Stimulated activated CD4-positive, alpha-beta T cell treated with anti-CD3 and anti-CD28 coated beads, Interleukin-1b, Interleukin-23, amount 100 ng/mL, for 24 hours (primary cell): ENCODE results near the gene MLST8.
A peak's percentile ranks its signal among the peaks of the same experiment; 100 is the strongest.

Experiments used
- DNase-seq, 4 experiments: peaks; one replicate each; pipeline ENCODE4 v3.0.0-alpha.2; 2020; ENCODE audit warnings: low read depth in 4 of 4, low spot score in 1 of 4

The MLST8 gene, protein sequence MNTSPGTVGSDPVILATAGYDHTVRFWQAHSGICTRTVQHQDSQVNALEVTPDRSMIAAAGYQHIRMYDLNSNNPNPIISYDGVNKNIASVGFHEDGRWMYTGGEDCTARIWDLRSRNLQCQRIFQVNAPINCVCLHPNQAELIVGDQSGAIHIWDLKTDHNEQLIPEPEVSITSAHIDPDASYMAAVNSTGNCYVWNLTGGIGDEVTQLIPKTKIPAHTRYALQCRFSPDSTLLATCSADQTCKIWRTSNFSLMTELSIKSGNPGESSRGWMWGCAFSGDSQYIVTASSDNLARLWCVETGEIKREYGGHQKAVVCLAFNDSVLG

DNA sequence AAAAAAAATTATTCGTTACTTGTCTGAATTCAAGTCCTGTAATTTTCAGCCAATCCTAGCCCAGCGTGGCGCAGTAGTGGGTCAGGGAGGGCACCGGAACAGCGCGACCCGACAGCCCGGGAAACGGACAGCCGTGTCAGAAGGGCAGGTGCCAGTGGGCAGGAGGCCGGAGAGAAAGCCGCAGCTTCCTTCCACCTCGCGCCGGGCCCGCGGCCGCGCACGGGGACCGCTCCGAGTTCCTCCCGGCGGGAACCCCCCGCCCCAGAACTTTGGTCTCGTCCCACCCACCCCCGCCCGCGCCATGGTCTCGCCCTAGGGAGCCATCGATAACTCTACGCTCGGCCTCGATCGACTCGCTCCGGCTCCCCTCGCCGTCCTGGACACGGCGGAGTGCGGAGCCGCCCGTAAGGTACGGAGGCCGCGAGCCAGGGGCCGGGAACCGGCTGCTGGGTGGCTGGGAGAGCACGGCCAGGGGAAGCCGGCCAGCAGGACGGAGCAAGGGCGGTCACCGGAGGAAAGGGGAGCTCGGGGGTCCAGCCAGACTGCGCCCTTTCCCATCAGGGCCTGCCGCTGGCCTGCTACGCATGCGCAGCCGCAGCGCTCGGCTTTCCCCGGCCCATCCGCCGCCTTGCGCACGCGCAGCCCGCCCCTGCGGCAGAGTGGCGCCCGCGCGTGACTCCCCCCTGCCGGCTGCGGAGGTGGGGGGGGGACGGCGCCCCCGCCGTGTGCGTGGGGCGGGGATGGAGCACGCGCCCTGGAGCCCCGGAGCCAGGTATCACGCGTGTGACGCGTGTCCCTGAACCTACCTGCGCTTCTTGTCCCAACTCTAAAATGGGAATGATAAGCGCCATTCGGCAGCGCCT is at the start of gene MLST8:
MLST8 (plus strand) TSS at position 351 of the 863 bp plus-strand sequence. CDS start 632 bp downstream, outside the sequence.
- DNase-seq: peak; percentile 77 to 85 (median 82)

DNA sequence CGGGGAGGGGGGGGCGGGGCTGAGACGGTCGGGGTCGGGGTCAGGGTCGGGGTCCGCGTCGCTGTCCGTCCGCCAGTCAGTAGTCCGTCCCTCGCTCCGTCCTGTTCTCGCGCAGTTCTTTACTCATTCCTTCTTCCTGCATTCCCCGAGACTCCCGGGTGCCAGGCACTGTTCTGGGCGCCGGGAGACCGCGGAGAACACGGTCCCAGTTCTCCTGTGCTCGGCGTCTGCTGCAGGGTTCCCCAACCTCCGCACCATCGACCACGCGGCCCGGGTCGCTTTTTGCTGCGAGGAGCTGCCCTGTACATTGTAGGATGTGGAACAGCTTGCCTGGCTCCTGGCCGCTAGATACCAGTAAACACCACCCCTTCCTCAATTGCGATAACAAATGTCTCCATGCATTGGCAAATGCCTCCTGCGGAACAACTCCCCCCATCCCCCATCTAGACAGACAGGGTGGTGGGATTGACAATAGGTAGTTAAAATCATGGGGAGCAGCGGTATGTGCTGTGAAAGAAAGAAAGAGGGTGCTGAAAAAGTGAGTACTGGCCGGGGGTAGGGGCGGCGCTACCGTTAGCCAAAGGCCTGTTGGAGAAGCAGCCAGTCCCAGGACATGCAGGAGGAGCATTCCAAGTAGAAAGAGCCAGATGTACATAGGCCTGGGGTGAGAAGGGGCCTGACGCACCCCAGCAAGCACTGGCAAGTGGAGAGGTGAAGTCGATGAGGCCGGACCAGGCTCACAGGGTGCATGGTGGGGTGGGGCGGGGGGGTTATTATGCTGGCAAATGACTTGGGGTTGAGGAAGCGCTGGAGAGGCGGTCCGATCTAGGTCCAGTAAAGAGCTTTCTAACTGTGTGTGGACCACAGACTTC is 49.0 kb upstream of the MLST8 start:
- DNase-seq: no peak

DNA sequence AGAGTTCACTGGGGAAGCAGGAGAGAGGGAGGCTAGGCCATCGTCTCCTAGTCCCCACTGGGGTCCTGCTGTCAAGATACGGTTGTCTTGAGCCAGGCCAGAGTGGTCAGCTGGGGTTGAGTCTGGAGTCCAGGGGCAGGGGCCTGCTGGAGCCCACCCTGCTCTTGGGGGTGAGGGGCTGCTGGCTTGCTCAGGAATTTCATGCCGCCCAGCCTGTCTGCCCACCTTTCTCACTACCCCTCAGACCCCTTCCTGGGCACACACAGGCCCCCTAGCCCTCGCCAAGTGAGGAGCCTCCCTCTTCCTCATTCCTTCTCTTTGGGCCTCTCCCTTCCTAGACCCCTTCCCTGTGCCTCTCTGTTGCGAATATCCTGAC is 48.4 kb upstream of the MLST8 start:
- DNase-seq: no peak

DNA sequence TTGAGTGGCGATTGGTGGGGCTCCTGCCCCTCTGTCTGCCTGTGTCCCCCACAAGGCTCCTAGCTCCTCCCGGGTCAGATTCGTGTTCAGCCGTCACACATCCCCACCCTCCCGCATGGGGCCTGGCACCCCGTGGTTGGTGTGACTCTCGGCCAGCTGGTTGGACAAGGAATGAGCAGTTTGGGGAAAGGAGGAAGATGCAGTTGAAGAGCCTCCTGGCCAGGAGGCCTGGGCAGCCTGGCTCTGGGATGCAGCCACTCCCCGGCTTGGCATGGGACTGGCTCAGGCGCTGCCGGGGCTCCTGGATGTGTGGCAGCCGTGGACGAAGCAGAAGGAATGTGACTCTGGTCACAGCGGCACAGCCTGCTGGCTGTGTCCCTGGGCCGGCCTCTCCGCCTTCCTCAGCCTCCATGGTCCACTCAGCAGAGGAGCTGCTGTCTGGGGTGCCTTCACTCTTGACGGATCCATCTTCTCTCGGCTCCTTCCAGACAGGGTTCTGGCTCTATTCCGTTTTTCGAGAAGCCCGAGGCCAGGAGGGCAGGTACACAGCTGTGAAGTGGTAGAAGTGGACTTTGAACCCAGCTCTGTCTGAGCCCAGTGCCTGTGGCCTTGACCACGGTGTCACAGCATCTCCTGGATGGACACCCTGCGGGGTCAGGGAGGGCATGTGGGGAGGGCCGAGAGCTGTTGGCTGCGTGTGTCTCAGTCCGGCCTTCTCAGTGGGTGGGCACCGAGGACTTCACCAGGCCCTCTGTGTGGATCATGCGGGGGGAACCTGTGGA is 47.6 kb upstream of the MLST8 start:
- DNase-seq: no peak

DNA sequence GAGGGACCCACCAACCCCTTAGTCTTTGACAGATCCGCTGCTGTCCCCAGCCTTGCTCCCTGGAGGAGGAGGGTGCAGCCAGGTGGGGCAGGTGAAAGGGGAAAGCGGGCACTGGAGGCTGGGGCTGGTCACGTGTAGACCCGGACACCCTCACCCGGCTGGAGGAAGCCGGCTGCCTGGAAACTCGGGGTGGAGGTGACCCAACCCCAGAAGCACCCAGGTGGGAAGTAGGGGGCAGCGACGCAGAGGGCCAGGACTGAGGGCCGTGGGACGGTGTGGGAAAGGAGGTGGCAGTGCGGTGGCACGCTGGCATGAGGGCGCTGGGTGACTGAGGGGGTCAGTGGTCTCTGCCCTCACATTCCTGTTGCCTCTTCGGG is 47.0 kb upstream of the MLST8 start:
- no peak for DNase-seq

DNA sequence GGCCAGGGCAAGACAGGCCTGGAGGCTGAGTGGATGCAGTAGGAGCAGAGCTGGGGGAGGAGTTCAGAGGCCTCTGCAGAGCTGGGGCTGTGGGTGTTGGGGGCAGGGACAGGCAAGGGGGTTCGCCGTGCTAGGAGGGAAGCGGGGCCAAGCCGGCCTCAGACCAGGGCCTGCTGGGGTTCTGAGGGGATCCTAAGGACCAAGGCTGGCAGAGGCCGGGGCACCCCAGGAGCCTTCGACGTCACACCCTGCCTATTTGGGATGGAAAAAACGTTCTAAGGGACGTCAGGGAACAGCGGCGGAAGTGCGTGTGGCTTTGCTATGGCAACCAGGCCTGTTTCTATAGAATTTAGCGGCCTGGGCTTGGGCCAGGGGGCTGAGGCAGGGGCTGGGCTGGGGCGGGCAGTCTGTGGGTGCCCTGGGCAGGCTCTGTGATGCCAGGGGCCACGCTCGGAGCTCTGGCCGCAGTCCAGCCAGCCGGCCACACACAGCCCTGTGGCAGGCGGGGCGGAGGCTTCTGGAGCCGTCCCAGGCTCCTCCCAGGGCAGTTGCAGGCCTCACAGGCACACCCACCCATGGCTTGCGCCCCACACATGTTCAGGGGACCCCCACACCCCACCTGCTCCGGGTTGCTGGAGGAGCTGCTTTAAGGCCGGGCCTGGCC is 45.9 kb upstream of the MLST8 start:
- DNase-seq: no peak

DNA sequence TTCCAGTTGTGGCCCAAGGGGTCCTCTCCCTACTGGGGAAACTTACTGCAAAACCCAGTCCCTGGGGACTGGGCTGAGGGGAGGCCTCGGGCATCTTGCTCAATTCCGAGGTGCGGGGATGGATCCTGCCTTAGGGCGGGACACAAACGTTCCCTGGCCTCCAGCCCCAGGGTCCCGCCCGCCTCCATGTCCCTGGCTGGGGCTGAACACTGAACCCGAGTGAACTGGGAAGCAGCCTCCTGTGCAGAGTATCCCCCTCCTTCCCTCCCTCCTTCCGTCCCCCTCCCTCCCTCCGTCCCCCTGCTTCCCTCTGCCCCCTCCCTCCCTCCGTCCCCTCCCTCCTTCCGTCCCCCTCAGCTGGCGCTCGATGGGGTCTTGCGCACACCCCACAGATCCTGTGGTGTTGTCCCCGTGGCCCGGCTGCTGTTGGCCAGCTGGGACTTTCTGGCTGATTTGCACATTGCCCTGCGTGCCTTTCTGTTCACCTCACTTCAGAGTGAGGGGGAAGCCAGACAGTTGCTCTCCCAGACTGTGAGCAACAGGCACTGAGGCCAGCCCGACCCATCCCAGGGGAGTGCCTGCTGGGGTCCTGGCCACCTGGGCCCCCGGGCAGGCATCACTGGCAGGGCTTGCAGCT is 44.2 kb upstream of the MLST8 start:
- DNase-seq: no peak

DNA sequence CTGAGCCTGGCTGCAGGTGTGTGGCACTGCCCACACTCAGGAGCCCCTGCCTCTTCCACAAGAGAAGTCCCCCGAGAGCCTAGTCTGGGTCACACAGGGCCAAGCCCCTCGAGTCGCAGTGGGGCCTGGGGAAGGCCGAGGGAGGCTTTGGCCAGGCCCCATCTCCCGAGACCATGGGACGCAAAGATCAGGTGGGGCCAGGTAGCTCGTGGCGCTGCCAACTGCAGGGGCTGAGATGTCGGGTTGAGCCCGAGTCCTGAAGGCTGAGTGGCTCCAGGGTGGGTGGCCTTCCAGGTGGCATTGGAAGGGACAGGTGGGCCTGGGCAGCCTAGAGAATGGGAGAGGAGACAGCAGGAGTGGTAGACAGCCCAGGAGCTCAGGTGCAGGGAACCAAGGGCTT is 43.3 kb upstream of the MLST8 start:
- no peak for DNase-seq

DNA sequence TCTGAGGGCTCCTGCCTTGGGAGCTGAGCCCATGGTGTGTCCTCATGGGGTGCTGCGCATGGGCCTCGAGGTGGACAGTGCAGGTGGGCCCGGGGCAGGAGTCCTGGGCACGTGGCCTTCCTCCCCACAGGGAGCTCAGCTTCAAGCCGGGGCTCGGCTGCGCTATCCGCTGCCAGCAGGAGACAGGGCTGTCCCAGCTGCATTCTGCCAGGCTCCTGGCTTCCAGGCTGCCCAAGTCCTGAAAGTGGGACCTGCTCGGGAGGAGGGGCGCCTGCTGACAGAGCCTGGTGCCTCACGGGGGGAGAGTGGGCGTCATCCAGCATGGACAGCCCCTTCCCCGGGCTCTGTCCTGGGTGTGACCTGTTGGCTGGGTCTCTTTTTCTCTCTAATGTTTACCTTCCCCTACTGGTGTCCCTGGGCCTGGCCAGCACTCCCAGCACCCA is 42.6 kb upstream of the MLST8 start:
- DNase-seq: no peak

DNA sequence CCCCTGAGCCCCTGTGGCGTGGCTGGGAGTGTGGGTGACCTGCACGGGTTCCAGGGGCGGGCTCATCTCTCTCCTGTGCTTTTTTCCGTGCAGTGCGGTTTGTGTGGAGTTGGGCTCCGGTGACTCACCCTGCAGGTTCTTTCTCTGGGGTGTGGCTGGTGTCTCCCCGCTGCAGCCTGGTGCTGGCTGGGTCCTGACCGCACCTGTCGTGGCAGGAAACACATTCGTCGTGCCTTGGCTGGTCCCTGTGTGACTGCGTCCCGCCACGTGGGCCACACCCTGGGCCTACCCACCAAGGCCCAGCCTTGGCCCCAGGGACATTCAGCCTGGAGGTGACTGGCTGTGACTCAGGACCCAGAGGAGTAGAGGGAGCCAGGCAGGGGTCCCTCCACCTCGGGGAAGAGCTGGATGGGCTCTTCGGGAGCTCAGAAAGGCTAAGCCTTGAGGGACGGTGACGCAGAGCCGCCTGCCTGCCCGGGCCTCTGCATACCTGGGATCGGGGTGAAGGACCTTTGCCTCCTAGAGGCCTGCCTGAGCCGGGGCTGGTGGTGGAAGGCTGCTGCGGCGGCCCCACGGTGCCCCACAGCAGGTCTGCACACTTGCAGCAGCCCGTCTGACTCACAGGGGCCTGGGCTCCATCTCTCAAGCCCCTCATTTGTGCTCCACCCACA is 41.9 kb upstream of the MLST8 start:
- no peak for DNase-seq

DNA sequence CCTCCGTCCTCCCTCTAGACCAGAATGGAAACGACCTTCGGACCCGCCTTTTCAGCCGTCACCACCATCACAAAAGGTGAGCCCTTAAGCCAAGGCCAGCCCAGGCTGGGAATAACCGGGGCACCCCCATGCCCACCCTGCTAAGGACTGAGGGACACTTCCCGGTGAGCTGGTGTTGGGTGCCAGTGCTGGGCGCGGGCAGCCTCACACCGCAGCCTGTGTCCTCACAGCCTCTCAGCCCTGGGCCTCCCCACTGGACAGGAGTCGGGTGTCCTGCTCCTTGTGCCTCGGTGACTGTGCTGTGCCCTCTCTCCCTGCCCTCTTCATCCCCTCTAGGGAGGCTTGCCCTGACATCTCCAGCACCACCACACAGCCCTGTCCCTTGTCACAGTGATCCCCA is 39.4 kb upstream of the MLST8 start:
- no peak for DNase-seq

DNA sequence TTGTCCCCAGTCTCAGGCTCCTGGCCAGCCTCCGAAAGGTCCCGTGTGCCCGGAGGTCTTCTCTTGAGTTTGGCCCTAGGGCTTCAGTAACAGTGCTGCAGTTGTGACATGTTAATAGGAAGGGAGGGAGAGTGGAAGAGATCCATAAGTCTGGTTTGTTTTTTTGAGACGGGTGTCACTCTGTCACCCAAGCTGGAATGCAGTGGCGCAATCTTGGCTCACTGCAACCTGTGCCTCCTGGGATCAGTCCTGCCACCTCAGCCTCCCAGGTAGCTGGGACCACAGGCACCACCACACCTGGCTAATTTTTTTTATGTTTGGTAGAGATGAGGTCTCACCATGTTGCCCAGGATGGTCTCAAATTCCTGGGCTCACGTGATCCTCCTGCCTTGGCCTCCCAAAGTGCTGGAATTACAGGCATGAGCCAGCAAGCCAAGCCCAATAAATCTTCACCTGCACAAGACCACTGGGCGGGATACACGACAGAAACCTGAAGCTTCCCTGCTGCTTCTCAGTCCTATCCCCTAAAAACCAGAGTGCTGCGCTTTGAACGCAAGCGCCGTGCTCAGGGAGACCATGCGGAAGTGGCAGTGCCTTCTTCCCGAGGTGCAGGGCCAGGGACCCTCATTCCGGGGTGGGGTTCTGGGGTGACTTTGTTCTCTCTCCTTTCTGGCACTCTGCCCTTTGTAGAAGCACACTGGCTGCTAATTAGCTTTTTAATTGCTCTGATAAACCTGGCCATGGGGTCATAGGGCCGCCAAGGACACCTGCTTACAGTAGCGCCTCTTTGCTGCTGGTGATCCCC is 38.8 kb upstream of the MLST8 start:
- DNase-seq: no peak

DNA sequence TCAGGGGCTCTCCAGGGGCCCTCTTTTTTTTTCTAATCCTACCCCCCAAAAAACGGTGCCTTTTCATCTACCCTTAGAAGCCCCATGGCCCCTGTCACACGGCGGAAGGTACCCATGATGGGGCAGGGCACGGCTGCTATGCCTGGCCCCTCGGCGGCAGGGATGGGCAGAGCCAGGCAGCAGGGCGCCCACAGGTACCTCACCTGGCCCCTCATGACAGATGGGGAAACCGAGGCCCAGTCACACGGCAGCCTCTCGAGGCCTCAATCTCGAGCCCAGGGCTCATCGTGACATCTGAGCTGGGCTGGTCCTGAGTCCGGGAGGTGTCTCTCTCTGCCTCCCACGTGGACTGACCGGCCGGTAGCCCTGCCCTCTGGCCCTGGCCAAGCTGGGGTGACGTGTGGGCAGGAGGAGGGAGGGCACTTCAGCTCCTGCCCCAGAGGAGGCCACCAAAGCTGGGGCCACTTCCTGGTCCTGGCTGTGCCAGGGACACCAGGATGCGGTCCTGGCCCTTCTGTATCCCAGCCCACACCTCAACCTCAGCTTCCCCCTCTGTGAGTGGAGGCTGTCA is 38.1 kb upstream of the MLST8 start:
- DNase-seq: no peak

DNA sequence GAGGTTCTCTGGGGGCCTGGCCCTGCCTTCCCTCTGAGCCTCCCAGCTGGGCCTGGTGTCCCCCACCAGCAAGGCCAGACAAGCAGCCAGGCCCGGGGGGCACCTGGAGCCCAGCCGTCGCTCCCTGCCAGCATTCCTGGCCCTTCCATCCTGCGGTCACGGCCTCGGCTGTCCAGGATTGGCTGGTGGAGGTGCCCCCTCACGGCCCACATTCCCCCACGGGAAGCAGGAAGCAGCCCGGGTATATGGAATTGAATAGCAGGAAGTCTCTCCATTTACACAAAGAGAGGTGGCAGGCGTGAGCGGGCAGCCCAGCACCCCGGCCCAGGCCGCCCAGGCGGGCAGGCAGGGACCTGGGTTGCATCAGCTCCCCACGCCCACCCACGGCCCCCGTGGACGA is 35.2 kb upstream of the MLST8 start:
- no peak for DNase-seq

DNA sequence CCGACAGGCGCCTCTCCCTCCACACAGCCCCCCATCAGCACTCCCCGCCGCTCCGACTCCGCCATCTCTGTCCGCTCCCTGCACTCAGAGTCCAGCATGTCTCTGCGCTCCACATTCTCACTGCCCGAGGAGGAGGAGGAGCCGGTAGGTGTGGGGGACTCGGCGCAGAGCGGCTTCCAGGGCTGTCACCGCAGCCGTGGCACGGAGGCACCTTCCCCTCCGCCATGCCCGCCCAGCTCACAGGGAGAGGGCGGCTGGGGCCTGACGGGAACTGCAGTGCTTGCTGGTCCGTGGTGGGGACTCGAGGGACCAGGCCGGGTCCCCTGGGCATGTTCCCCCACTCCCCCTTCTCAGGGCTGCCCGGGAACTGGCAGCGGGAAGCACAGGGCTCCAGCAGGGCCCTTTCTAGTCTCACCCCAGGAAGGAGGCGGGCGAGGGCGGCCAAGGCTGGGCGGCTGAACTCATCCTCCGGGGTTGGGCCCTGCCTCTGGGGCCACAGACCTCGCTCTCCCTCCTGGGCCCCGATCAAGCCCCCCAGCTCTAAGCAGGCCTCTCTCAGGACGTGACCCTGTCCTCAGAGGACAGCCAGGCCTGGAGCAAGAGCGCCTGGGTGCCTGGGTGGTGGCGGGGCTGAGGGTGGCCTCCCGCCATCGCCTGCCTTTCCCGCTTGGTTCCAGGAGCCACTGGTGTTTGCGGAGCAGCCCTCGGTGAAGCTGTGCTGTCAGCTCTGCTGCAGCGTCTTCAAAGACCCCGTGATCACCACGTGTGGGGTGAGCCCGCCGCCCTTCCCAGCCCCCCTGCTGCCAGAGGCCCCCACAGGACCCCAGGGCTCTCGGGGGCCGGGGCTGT is 34.4 kb upstream of the MLST8 start:
- DNase-seq: no peak

DNA sequence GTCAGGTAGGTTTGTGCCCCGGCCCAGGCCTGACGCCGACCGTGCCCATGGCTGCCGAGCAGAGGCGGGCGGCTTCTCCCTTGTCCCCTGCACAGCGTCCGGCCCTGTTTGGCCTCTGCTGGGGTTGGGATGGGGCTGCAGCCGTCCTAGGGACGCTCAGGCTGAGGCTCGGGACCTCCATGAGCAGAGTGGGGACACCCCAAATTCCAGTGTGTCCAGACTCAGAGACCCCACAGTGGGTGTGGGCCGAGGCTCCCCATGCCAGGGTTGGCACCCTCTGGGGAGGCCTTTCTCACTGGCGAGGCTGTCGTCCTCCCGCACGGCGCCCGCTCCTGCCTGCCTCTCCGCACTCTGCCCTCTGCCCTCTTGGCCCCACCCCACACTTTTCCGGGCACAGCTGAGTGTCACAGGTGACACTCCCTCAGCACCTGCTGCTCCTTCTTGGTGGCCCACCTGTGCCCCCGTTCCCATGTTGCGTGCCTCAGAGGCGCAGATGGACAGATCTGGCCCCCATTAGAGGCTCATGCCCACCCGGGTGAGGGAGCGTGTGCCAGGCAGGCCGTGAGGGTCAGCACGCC is 33.6 kb upstream of the MLST8 start:
- no peak for DNase-seq
